ENCODE results near the gene SARS1. TPM values are rescaled to one million over a fixed set of nuclear protein-coding genes. Genes with fewer than 3 reads are reported as not detected.

Gene SARS1
- total and polyA plus RNA-seq, 2 of the 8 experiments (the other 6 are each of a cell fraction or from before 2014, with no cell fraction given), result 83.1 to 146 TPM

GRCh38 chr1:109213345-109213823, 334 bp upstream of the SARS1 start:
- Histone ChIP-seq H3K27ac (ENCODE audit: low read depth, low read length) (no peak overlapping the region), H4K20me1 (replicated peaks in 1 of 2; ENCODE audit: control insufficient read depth in 1 of 2, insufficient read depth in 2 of 2, low read length in 2 of 2) (peaks cover 0 to 4% of the 10 kb centered on the region in 2 experiments), H3K4me1 (replicated peaks in 1 of 4; ENCODE audit: control insufficient read depth in 3 of 4, insufficient read depth in 4 of 4, low read length in 3 of 4) (peaks cover 0 to 5% (median 2%) of the 10 kb centered on the region in 4 experiments; a peak in 2 of 7 replicates), H3K79me2 (ENCODE audit: control insufficient read depth in 1 of 2, insufficient read depth in 2 of 2, low read length in 2 of 2) (peaks cover 17 to 42% of the 10 kb centered on the region in 2 experiments), H2AFZ (ENCODE audit: low read length) (peak overlapping the region; percentile 93; the same call in 1 of the 2 replicates), H3K23me2 (ENCODE audit: low read depth, low read length) (peaks cover 11% of the 10 kb centered on the region), H4K5ac (ENCODE audit: insufficient read length, low read depth, low read length) (peak overlapping the region; percentile 82), H2BK20ac (ENCODE audit: low read length) (no peak overlapping the region), H3K4ac (replicated peaks; ENCODE audit: insufficient read length, low read depth, low read length) (peak overlapping the region; percentile 44), H2AK5ac (ENCODE audit: low read depth, low read length) (no peak overlapping the region), H3K36me3 (ENCODE audit: control insufficient read depth in 2 of 4, insufficient read depth in 4 of 4, low read length in 3 of 4) (peaks cover 0 to 5% (median 0%) of the 10 kb centered on the region in 4 experiments; a peak in 1 of 8 replicates), H2BK5ac (ENCODE audit: low read depth, low read length) (peak overlapping the region; percentile 81), H3K4me3 (ENCODE audit: extremely low read depth in 1 of 4, insufficient read depth in 2 of 4, low read depth in 3 of 4, low read length in 4 of 4) (peak overlapping the region; percentile 33 to 95 (median 60)), H3K56ac (replicated peaks; ENCODE audit: insufficient read length, low read depth, low read length) (no peak overlapping the region), H3K18ac (ENCODE audit: extremely low read depth, low read length) (peak overlapping the region; percentile 78), H4K91ac (replicated peaks; ENCODE audit: insufficient read length, low read length) (no peak overlapping the region), H3K27me3 (replicated peaks in 1 of 4; ENCODE audit: control insufficient read depth in 3 of 4, extremely low read depth in 1 of 4, insufficient read depth in 3 of 4, low read length in 3 of 4) (no peaks in the 10 kb centered on the region), H2BK15ac (ENCODE audit: low read length) (0 out of 2 replicates have a peak overlapping the region, but pooled peaks have one; percentile 67), H2BK12ac (ENCODE audit: low read depth, low read length) (no peak overlapping the region), H3K79me1 (ENCODE audit: low read depth, low read length) (peaks cover 7% of the 10 kb centered on the region), H3K14ac (ENCODE audit: insufficient read length) (no peak overlapping the region), H3K4me2 (ENCODE audit: insufficient read depth in 1 of 2, low read depth in 2 of 2, low read length in 2 of 2) (peak overlapping the region; percentile 75 to 84), H3K23ac (ENCODE audit: insufficient read length) (no peak overlapping the region), H3K9me3 (ENCODE audit: insufficient read depth in 2 of 2, low read depth in 1 of 2, low read length in 1 of 2) (no peaks in the 10 kb centered on the region), H2BK120ac (replicated peaks; ENCODE audit: low read depth, low read length) (no peak overlapping the region), H4K8ac (ENCODE audit: extremely low read depth, insufficient read depth, low read length) (peak overlapping the region; percentile 87; the same call in 1 of the 2 replicates), H3K9ac (replicated peaks in 1 of 4; ENCODE audit: extremely low read depth in 1 of 4, low read depth in 3 of 4, low read length in 3 of 4) (no peak overlapping the region)
- TF ChIP-seq MAFK (IDR thresholded peaks at IDR 0.05; ENCODE audit: low read depth, low read length), result no peak
- TF ChIP-seq POLR2AphosphoS5 (IDR thresholded peaks at IDR 0.05; ENCODE audit: low read depth, low read length), result no peak
- TF ChIP-seq KDM1A (IDR thresholded peaks at IDR 0.05; ENCODE audit: borderline replicate concordance, low read length), result no peak
- TF ChIP-seq SP2 (IDR thresholded peaks at IDR 0.05; ENCODE audit: low read length), result no peak
- no peak for TF ChIP-seq BACH1 (IDR thresholded peaks at IDR 0.05; ENCODE audit: low read length)
- TF ChIP-seq TCF12 (IDR thresholded peaks at IDR 0.05; ENCODE audit: low read depth, low read length), result no peak
- FAIRE-seq (no peak), DNase-seq (ENCODE audit: low read depth in 1 of 2, low spot score in 2 of 2) (no peak)
- WGBS, 2 experiments (ENCODE audit: extremely low coverage in 1 of 2, insufficient coverage in 1 of 2, insufficient read length in 1 of 2, insufficient replicate concordance in 2 of 2, low coverage in 1 of 2, low lambda C conversion rate in 2 of 2, missing lambda C conversion rate in 1 of 2), result 47% methylated on average over 9 of the region's 10 CpGs; no CpG with 5 or more reads in 1 of the 2 experiments
- CTCF ChIA-PET (ENCODE audit: partially characterized antibody), result interaction anchor here (0.7 to 32.0 kb wide), 7 partner anchors 11 to 64 kb away, joined by 3 to 651 read pairs (median 8); partner anchors contain the start of gene CELSR2
- POLR2A ChIA-PET (ENCODE audit: partially characterized antibody), result interaction anchor here (1.0 to 4.6 kb wide), 12 partner anchors 9 to 110 kb away, joined by 3 to 45 read pairs (median 14); partner anchors contain the start of genes CELSR2 and PSRC1
